Calu3 (cell line): Measurements from ENCODE around the gene NCLN. TPM values are rescaled to one million over a fixed set of nuclear protein-coding genes. Genes with fewer than 3 reads are reported as not detected.

Experiments used
- BruUV-seq: library from RNA; stranded (reverse); fragments of 400-500 nt; replicated peaks from 2 replicates; lab custom pipeline; 2021; lab: Mats Ljungman, UMichigan
- CTCF ChIA-PET: fragments of 300-600 bp; sonication (Branson Sonifier 250); formaldehyde crosslinking; loops from one replicate; lab custom pipeline; 2022; ENCODE audit warnings: antibody characterized with exemption; lab: Charles Lee
- DNase-seq: peaks from one replicate; pipeline ENCODE4 v3.0.0; 2022
- H3K27ac Mint-ChIP-seq: one replicate; pipeline ENCODE4 v1.8.0; 2022; ENCODE audit warnings: mixed read lengths; ENCODE audit not compliant: unreplicated experiment
- H3K27me3 Mint-ChIP-seq: one replicate; pipeline ENCODE4 v1.8.0; 2022; ENCODE audit warnings: mixed read lengths; ENCODE audit not compliant: unreplicated experiment
- H3K36me3 Mint-ChIP-seq: one replicate; pipeline ENCODE4 v1.8.0; 2022; ENCODE audit warnings: mild to moderate bottlenecking, moderate library complexity, mixed read lengths; ENCODE audit not compliant: insufficient read depth, unreplicated experiment
- H3K4me1 Mint-ChIP-seq: one replicate; pipeline ENCODE4 v1.8.0; 2022; ENCODE audit warnings: mild to moderate bottlenecking, low read depth, mixed read lengths; ENCODE audit not compliant: unreplicated experiment
- H3K4me3 Mint-ChIP-seq: one replicate; pipeline ENCODE4 v1.8.0; 2022; ENCODE audit warnings: mild to moderate bottlenecking, low read depth, moderate library complexity, mixed read lengths; ENCODE audit not compliant: unreplicated experiment
- H3K9me3 Mint-ChIP-seq: one replicate; pipeline ENCODE4 v1.8.0; 2022; ENCODE audit warnings: low read depth, mixed read lengths; ENCODE audit not compliant: unreplicated experiment
- intact Hi-C: fragments of 100-400 bp; cut with micrococcal nuclease; formaldehyde crosslinking; loops from one replicate; pipeline ENCODE4 v1.10.0; 2022; ENCODE audit not compliant: unreplicated experiment
- total RNA-seq: library from RNA; stranded (reverse); gene quantifications from 2 replicates; pipeline ENCODE4 v1.2.3, GENCODE V29; 2022
- TF ChIP-seq, protein P1 (sequence below): fragments of 200-600 bp; IDR thresholded peaks from one replicate; pipeline ENCODE4 v1.8.0; 2022; ENCODE audit warnings: antibody characterized with exemption; ENCODE audit not compliant: unreplicated experiment

NCLN gene
- total RNA-seq, 1 experiment from 2014 or later = 79.6 TPM

DNA sequence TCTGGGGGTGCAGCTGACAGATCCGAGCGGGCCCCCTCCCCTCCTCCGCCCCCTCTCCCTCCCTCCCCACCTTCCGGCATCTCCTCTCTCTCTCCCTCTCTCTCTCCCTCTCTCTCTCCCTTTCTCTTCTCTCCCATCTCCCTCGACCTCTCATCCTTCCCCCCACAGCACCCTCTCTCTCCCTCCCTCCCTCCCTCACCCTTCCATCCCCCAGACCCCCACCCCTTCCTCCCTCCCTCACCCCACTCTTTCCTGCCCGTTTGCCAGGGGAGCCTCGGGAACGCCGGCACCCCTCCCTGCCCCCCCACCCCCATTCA is 39.4 kb downstream of the NCLN start:
- Mint-ChIP-seq H3K9me3 (no peaks in the 10 kb centered on the region), H3K4me3 (peak overlapping the region; percentile 36), H3K27me3 (no peaks in the 10 kb centered on the region), H3K27ac (no peak overlapping the region), H3K36me3 (peaks cover 5% of the 10 kb centered on the region), H3K4me1 (no peaks in the 10 kb centered on the region)
- intact Hi-C loops = no loop called here
- TF ChIP-seq, protein P1, sequence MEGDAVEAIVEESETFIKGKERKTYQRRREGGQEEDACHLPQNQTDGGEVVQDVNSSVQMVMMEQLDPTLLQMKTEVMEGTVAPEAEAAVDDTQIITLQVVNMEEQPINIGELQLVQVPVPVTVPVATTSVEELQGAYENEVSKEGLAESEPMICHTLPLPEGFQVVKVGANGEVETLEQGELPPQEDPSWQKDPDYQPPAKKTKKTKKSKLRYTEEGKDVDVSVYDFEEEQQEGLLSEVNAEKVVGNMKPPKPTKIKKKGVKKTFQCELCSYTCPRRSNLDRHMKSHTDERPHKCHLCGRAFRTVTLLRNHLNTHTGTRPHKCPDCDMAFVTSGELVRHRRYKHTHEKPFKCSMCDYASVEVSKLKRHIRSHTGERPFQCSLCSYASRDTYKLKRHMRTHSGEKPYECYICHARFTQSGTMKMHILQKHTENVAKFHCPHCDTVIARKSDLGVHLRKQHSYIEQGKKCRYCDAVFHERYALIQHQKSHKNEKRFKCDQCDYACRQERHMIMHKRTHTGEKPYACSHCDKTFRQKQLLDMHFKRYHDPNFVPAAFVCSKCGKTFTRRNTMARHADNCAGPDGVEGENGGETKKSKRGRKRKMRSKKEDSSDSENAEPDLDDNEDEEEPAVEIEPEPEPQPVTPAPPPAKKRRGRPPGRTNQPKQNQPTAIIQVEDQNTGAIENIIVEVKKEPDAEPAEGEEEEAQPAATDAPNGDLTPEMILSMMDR = no peak
- BruUV-seq = no TSS peak
- DNase-seq = no peak
- CTCF ChIA-PET = no interaction called here

DNA sequence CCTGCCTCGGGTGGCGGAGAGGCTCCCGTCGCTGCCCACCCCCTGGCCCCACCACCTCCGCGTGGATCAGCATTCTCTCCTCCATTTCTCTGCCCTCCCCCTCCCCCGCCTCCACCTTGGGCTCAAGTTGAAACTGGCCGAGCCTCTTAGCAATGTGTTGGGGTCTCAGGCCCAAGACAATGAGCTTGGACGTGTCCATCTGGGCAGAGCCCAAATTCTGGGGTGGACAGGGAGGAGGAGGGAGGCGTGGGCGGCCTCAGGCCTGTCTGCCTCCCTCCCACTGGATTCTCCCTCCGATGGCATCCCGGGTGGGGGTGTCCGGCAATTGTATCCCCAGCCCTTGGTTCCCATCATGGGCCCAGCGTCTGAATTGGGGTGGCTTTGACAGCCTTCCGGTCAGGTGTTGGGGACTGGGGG is 40.0 kb downstream of the NCLN start:
- no peak overlapping the region for H3K27ac Mint-ChIP-seq
- BruUV-seq = no TSS peak
- H3K36me3 Mint-ChIP-seq = peaks cover 5% of the 10 kb centered on the region
- intact Hi-C loops = no loop called here
- H3K4me1 Mint-ChIP-seq = no peaks in the 10 kb centered on the region
- no peaks in the 10 kb centered on the region for H3K27me3 Mint-ChIP-seq
- no peak for DNase-seq
- H3K4me3 Mint-ChIP-seq = no peak overlapping the region
- TF ChIP-seq, protein P1 = no peak
- CTCF ChIA-PET = no interaction called here
- H3K9me3 Mint-ChIP-seq = no peaks in the 10 kb centered on the region

GRCh38 chr19:3227054-3227626 is 41.4 kb downstream of the NCLN start:
- Mint-ChIP-seq H3K27me3 (no peaks in the 10 kb centered on the region), H3K9me3 (no peaks in the 10 kb centered on the region), H3K27ac (no peak overlapping the region), H3K4me1 (no peaks in the 10 kb centered on the region), H3K4me3 (no peak overlapping the region), H3K36me3 (peaks cover 5% of the 10 kb centered on the region)
- no TSS peak for BruUV-seq
- DNase-seq = no peak
- intact Hi-C loops = no loop called here
- CTCF ChIA-PET = no interaction called here
- TF ChIP-seq, protein P1 = no peak

- Mint-ChIP-seq H3K36me3 (peaks cover 5% of the 10 kb centered on the region), H3K27me3 (peaks cover 18% of the 10 kb centered on the region), H3K27ac (no peak overlapping the region), H3K4me1 (no peaks in the 10 kb centered on the region), H3K9me3 (no peaks in the 10 kb centered on the region), H3K4me3 (no peak overlapping the region)
- BruUV-seq = no TSS peak
- TF ChIP-seq, protein P1 = no peak
- CTCF ChIA-PET = no interaction called here
- intact Hi-C loops = no loop called here
- DNase-seq = no peak
Measured at GRCh38 chr19:3229346-3229743, 43.6 kb downstream of the NCLN start.
